GM18519 (cell line): Measurements from ENCODE around the gene CCDC181.
"Not testable (repeated sequence)": the region's sequence is repeated elsewhere in the genome, so short reads cannot be mapped to it uniquely, and the experiment has no call there.

Experiments
- ATAC-seq: cut with Tn5 transposase; IDR thresholded peaks from one replicate; pipeline ENCODE4 v1.9.1; 2021; ENCODE audit warnings: mild to moderate bottlenecking, moderate library complexity; ENCODE audit not compliant: unreplicated experiment, low FRiP score

Gene CCDC181

DNA sequence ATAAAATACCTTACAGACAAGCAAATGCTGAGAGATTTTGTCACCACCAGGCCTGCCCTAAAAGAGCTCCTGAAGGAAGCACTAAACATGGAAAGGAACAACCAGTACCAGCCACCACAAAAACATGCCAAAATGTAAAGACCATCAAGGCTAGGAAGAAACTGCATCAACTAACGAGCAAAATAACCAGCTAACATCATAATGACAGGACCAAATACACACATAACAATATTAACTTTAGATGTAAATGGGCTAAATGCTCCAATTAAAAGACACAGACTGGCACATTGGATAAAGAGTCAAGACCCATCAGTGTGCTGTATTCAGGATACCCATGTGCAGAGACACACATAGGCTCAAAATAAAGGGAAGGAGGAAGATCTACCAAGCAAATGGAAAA is 24.7 kb downstream of the CCDC181 start:
- not testable (repeated sequence) for ATAC-seq

DNA sequence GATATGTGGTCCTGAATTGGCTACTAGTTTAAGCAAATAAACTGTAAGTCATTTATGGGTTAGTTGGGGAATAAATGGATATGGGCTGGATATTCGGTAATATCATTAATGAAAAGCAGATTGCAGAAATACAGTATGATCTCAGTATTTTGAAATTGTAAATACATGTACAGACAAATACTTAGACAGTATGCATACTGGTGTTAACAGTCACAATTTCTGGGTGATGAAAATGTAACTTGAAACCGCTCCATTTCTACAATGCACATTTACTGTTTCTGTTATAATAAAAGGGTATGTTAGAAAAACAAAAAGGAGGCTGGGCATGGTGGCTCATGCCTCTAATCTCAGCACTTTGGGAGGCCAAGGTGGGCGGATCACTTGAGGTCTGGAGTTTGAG is 31.3 kb downstream of the CCDC181 start:
- ATAC-seq, result no peak

DNA sequence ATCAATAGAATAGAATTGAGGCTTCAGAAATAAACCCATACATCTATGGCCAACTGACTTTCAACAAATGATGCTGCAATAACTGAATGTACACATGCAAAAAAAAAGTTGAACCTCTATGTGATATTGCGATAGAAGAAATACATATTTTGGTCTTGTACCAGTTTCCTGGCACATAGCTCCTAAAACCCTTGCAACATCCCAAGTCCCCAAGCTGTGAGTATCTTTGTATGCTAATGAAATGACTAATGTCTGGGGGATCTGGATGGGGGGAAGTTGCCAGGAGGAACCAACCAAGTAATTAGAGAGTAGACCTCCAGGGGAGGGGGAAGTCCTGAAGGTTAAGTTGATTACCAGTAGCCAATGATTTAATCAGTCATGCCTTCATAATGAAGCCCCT is 34.9 kb downstream of the CCDC181 start:
- no peak for ATAC-seq

- ATAC-seq, result peak; percentile 82
Measured at GRCh38 chr1:169390303-169390702, 37.0 kb downstream of the CCDC181 start.

DNA sequence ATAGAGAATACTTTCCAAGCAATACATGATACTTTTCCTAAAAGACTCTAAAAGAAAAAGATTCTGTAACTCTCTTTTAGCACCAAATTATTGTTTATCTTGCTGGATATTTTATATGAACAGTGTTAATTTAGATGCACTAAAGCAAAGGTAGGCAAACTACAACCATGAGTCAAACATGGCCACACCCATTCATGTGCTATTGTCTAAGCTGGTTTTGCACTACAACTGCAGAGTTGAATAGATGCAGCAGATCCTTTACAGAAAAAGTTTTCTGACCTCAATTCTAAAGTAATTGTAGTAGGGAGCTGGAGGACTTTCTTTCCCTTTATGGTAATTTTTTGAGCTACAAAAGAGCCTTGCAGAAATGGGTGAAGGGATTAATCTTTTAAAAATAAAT is 39.9 kb downstream of the CCDC181 start:
- no peak for ATAC-seq

DNA sequence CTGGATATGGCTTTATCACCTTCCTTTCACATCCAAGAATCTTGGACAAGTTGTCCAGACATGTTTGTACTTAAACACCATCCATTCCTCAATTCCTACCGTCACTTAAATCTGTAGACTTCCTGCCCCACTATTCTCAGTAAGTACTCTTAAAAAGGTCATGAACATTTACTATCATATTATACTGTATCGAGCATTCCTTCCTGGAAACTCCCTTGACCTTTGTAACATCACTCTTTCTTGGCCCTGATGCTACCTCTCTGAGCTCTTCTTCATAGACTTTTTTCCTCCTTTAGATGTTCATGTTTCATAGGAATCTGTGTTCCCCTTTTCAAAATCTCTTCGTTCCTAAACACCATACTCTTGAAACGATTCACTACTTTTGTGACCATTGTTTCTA is 43.8 kb downstream of the CCDC181 start:
- no peak for ATAC-seq

DNA sequence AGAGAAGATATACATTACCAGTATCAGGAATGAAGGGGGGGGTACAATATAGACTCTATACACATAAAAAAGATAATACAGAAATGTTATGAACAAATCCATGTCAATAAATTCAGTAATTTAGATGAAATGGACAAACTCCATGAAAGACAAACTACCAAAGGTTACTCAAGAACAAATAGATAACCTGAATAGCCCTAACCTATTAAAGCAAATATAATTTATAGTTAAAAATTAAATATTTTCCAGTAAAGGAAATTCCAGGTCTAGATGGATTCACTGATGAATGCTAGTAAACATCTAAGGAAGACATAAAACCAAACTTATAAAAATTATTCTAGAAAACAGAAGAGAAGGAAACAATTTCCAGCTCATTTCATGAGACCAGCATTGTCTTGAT is 46.1 kb downstream of the CCDC181 start:
- ATAC-seq, result no peak

- no peak for ATAC-seq
Measured at GRCh38 chr1:169371404-169371803, 55.9 kb downstream of the CCDC181 start.

- no peak for ATAC-seq
Measured at GRCh38 chr1:169368406-169368769, 58.9 kb downstream of the CCDC181 start.

DNA sequence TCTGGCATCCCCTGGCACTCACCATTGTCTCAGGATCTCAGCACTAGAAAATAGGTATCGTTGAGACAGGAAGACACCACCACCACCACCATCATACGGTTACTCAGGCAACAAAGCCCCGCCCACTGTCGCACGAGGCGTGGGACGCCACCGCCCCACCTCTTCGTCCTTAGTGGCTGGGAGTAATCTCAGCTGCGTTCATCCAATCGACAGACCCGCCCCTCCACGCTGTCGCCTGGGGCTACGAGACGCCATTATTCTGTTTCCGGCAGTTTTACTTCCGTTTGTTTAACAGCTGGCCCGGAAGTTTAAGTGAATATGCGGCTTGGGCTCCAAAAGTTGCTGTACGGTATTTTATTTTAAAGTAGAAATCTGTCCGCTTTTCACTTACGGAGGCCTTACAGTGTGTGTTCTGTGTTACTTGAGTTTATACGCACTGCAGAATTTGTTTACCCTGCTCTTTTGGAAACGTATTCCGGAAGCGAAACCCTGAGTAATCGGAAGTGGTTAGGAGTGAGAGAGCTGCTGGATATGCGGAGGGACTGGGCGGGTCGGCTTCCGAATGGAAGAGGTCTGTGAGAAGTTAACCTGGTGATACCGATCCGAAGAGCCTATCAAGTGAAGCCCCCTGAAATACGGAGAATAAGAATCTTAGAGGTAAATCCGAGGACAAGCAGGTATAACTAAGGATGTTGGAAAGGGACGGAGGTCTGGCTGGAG is 59.4 kb downstream of the CCDC181 start, which contains the start of the genes BLZF1 and NME7:
BLZF1 (plus strand) TSS at position 510 of the 720 bp plus-strand sequence. CDS start 1,328 bp downstream, outside the sequence.
NME7 (minus strand) TSS at position 112 of the 720 bp plus-strand sequence; CDS start at position 25, 87 bp downstream.
- peak; percentile 83 for ATAC-seq

DNA sequence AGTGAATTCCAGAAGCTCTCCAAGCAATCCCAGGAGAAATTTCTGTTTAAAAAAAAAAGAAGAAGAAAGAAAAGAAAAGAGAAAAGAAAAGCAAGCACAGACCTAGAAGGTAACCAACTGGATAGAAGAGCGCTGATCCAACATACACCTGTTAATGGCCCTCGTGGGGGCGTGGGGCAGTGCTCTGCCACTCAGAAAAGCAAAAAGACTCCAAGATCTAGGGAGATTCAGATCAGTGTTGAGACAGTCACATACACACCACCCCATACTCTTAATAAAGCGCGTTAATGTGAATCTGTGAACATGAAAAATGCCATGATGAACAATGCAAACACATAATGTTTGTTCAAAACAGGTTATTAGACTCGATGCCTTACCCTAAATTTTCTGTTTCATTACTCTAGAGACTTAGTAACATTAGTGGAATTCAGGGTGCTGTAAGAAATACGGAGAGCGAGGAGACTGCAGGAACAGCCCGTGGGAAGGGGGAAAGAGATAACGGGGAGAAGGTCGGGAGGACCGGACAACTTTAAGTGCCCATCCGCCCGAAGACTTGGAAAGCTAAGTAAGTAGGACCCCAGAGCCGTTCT is 60.1 kb downstream of the CCDC181 start:
- no peak for ATAC-seq

GRCh38 chr1:169364948-169365347 is 62.3 kb downstream of the CCDC181 start:
- ATAC-seq, result no peak

GRCh38 chr1:169363046-169363730 is 64.1 kb downstream of the CCDC181 start:
- ATAC-seq, result peak; percentile 53

DNA sequence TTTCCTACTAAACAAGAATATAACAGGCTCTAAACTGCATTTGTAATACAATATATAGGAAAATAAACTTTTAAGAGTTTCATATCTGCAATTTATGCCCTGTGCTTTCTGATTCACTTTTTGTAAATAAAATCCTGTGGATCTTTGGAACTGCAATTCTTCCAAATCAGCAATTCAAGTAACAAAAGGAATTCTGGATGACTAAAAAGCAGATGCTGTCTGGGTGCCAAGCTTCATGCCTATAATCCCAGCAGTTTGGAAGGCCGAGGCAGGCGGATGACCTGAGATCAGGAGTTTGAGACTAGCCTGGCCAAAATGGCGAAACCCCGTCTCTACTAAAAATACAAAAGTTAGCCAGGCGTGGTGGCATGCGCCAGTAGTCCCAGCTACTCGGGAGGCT is 66.0 kb downstream of the CCDC181 start:
- no peak for ATAC-seq

GRCh38 chr1:169360415-169360814 is 66.9 kb downstream of the CCDC181 start:
- no peak for ATAC-seq

DNA sequence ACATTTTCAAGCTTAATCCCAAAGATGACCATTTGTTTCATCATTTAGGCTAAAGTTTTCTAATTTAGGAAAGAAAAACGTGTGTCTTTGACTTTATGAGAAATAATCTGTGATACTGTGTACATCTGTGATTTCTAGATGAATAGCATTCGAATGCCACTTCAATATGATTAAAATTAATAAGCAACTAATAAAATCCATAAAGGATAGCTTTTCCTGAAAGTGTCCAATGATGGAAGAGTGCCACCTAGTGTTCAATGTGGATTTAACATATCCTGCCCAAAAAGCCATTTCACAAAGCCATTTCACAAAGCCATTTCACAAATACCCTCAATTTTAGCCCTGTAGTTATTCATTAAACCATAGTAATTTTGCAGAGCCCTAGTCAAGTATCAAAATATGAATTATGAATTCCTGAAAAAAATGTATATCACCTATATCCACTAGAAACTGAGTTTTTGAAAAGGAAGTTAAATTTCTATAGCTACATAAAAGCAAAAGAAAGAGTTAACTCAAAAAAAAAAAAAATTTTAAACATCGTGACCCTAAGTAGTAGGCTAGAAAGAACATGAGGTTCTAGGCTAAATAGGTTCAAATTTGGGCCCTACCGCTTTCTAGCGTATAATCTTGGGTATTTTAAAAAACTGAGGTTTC is 78.8 kb downstream of the CCDC181 start:
- no peak for ATAC-seq

DNA sequence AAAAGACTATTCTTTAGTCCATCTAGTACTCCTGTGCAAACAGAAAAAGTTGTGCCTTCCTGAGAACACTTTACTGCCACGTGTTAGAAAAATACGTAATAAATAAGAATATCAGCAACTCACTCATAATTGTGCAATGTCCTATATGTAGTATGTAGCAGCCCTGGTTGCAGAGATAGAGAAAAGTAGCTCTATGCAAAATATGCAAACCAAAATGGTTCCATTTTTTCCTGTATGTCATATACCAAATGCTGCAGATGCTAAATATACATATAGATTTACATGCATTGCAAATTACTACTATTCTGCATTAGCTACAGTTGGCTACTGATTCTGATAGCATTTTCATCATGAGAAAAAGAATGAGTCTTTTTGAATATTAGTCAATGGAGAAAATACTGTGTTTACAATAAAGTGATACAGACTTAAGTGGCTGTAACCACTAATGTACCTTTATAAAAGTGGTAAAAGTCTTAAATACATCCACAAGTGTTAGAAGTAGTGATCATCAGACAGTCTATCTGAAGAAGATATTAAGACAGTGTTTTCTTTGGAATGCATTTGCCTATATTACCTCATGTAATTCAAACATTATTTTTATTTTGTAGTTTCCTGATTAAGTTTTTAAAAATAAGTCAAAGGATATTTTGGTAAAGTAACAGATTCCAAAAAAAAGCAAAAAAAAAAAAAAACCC is 79.4 kb downstream of the CCDC181 start:
- ATAC-seq, result no peak

GRCh38 chr1:169346036-169346589 is 81.2 kb downstream of the CCDC181 start:
- no peak for ATAC-seq

DNA sequence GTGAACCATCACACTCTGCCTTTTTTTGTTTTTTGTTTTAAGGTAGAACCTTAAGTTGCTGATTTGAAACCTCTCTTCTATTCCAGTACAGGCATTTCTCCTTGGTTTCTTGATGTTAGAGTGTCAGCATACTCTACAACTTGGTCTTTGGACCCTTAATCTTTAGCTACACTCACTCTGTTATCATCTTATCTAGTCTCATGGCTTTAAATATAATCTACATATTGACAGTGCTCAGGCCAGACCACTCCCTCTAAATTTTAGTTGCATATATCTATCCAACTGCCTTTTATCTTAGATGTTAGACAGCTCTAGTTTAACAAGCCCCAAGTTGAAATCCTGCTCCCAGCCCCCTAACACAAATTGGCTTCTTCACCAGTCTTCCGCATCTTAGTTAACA is 81.8 kb downstream of the CCDC181 start:
- no peak for ATAC-seq
